Lower leg skin (tissue), 4 donors: ENCODE data around the gene ADAMTS9. TPM values are rescaled to one million over a fixed set of nuclear protein-coding genes. Genes with fewer than 3 reads are reported as not detected.

ENCODE experiments used
- DNase-seq, 2 donors: peaks; one replicate each; pipeline ENCODE4 v3.0.0-alpha.2; 2019; ENCODE audit warnings: low spot score in 2 of 2
- H3K4me3 ChIP-seq: fragments of 200-600 bp; sonication (generic); 2 replicates; pipeline ENCODE4 v1.5.1; 2017; ENCODE audit warnings: mild to moderate bottlenecking, low read depth; ENCODE audit not compliant: poor library complexity, severe bottlenecking
- POLR2A ChIP-seq, 2 donors: fragments of 450-650 bp; IDR thresholded peaks; one replicate each; pipeline ENCODE4 v1.6.1; 2016 to 2017; ENCODE audit warnings: antibody characterized with exemption in 2 of 2, mild to moderate bottlenecking in 1 of 2, moderate library complexity in 1 of 2
- WGBS, 2 donors: methylation state at CpG; one replicate each; pipeline ENCODE4 v1.1.5; 2018; 5-methylcytosine and 5-hydroxymethylcytosine counted together
- intact Hi-C: fragments of 100-400 bp; cut with DNase I; formaldehyde crosslinking; loops from one replicate; pipeline ENCODE4 v1.15.0; 2023; ENCODE audit warnings: low total_unique reads
- total RNA-seq, 4 donors: library from RNA; depleted of rRNA; stranded (reverse); fragments of >200 nt; gene quantifications; one replicate each; pipeline ENCODE4 v1.1.0, GENCODE V29; 2016
- TF ChIP-seq, protein P1 (sequence below), 3 donors: fragments of 450-650 bp; IDR thresholded peaks; one replicate each; pipeline ENCODE4 v1.5.1; 2016; ENCODE audit warnings: antibody characterized with exemption in 3 of 3, mild to moderate bottlenecking in 3 of 3, moderate library complexity in 2 of 3

ADAMTS9 gene
- total RNA-seq, 4 donors from 2014 or later: 2.2 to 15.9 (median 8.2) TPM

DNA sequence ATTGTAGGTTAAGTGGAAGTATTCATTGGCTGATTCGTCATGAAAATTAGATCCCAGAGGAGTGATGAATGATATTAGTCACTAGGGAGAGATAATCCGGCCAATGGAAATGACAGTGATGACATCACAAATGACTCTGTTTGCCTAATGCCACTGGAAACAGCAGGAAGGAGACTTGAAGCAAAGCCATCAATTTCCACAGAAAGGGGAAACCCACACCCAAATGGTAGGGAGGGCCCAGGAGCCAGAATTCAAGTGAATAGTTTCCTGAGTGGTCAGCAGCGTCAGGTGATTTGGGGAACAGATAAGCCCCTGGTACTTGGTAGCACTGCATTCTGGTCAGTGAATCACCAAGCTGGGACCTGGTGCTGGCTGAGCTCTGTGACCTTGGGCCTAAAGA, 3.3 kb upstream of the ADAMTS9 start:
- 69 to 80% methylated on average over 3 of the region's 3 CpGs for WGBS, 2 donors
- DNase-seq: no peak
- intact Hi-C loops: no loop called here
- no peak overlapping the region for H3K4me3 ChIP-seq
- TF ChIP-seq, protein P1, sequence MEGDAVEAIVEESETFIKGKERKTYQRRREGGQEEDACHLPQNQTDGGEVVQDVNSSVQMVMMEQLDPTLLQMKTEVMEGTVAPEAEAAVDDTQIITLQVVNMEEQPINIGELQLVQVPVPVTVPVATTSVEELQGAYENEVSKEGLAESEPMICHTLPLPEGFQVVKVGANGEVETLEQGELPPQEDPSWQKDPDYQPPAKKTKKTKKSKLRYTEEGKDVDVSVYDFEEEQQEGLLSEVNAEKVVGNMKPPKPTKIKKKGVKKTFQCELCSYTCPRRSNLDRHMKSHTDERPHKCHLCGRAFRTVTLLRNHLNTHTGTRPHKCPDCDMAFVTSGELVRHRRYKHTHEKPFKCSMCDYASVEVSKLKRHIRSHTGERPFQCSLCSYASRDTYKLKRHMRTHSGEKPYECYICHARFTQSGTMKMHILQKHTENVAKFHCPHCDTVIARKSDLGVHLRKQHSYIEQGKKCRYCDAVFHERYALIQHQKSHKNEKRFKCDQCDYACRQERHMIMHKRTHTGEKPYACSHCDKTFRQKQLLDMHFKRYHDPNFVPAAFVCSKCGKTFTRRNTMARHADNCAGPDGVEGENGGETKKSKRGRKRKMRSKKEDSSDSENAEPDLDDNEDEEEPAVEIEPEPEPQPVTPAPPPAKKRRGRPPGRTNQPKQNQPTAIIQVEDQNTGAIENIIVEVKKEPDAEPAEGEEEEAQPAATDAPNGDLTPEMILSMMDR (IDR thresholded peaks at IDR 0.05): no peak
- no peak for TF ChIP-seq POLR2A (IDR thresholded peaks at IDR 0.05)

DNA sequence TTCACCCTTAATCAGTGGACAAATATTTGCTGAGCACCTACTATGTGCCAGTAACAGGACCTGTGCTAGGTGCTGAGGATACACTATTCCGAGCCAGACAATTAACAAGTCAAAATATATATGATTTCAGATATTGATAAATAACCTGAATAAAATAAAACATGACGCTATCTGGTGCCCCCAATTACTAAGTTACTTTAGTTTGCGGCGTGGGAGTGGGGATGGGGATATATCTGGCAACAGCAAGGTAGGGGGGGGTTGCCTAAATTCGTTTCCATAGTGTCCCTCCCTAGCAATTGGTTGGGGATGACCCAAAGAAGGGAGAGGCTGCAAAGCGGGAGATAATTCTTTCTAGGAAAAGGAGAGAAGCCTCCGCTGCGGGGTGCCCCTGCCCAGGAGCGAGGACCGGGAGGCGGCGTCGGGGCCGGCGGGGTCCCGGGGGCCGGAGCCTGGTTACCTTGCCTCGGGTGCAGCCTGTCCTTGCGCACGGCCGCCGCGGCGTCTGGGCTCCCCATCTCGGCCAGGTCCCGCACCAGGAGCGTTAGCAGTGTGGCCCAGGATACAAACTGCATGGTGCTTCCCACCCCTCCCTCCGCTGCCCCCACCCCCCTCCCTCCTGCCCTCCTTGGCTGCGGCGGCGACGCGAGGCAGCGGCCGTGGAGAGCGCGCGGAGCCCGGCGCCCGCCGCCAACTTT, 567 bp downstream of the ADAMTS9 start:
- 0 to 2% methylated on average over 19 to 25 of the region's 42 CpGs for WGBS, 2 donors
- H3K4me3 ChIP-seq: peak overlapping the region; percentile 33
- no peak for TF ChIP-seq POLR2A (IDR thresholded peaks at IDR 0.05)
- TF ChIP-seq, protein P1 (IDR thresholded peaks at IDR 0.05): no peak
- intact Hi-C loops: no loop called here
- no peak for DNase-seq

- 0% methylated on average over 31 of the region's 31 CpGs for WGBS, 2 donors
- peak overlapping the region; percentile 41 for H3K4me3 ChIP-seq
- intact Hi-C loops: no loop called here
- no peak for DNase-seq
- TF ChIP-seq, protein P1 (IDR thresholded peaks at IDR 0.05): no peak
- TF ChIP-seq POLR2A (IDR thresholded peaks at IDR 0.05): no peak
Observed at GRCh38 chr3:64686446-64686908, 1.3 kb downstream of the ADAMTS9 start.

DNA sequence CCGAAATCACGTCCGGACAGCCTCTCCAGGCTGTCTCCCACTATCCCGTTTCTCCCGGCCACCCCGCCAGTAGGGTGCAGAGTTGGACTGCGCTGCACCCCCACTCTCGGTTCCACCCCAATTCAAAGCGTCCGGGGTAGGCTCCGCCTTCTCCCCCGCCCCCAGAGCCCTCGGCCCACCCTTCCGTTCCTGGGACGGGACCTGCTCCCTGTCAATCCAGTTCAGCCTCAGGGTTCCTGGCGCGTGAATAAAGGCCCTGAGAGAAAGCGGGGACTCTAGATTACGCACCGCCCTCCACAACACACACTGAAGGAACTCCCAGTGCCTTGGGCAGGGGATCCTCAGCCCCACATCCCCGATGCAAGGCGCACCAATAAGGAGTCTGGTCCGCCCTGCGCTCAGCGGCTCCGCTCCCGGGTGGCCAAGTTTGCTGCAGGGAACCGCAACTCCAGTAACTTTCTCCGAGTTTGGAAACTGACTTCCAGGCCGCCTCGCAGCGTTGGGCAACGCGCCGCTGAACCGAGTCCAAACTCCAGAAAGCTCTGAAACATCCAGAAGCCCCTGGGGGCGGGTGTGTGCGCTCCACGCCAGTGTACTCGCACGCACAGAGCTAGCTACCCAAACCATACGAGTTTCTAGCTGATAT, 1.9 kb downstream of the ADAMTS9 start:
- intact Hi-C loops: no loop called here
- WGBS, 2 donors: 0 to 1% methylated on average over 22 to 42 of the region's 42 CpGs

DNA sequence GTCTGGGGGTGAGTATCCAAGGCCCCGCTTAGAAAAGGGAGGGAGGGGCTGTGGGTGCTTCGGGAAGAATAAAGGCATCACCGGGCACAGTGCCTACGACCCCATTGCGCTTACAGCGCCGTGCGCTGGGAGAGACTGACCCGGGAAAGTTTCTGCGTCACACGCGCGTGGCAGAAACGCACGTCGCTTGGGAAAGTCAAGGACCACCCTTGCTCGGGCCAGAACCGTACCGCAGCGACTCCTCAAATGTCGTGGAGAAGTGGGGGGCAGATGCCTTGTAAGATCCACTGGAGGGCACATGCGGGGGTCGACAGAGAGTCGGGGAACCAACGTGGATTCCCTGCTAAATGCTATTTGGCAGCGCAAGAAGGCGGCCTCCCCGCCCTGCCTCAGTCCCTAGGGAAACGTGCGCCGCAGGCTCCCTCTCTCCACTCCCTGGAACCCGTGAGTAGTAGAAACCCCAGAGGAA, 2.4 kb downstream of the ADAMTS9 start:
- DNase-seq: peak; percentile 29 to 88
- peak in 1 of 2 donors; percentile 12 for TF ChIP-seq POLR2A (IDR thresholded peaks at IDR 0.05)
- TF ChIP-seq, protein P1 (IDR thresholded peaks at IDR 0.05): no peak
- H3K4me3 ChIP-seq: peak overlapping the region; percentile 38
- intact Hi-C loops: no loop called here
- WGBS, 2 donors: 0% methylated on average over 31 of the region's 32 CpGs

More for the DNA sequence above, 1.9 kb downstream of the ADAMTS9 start:
- DNase-seq: peak; percentile 88 to 98
- TF ChIP-seq, protein P1 (IDR thresholded peaks at IDR 0.05): no peak
- TF ChIP-seq POLR2A (IDR thresholded peaks at IDR 0.05): no peak
- H3K4me3 ChIP-seq: peak overlapping the region; percentile 41
